Activated CD8-positive, alpha-beta memory T cell treated with anti-CD3 and anti-CD28 coated beads, Interleukin-2, amount 50 U/mL, for 1 hour (primary cell): ENCODE results near the gene EEF1AKMT4.
A peak's percentile ranks its signal among the peaks of the same experiment; 100 is the strongest.

Source experiments
- DNase-seq: peaks from one replicate; pipeline ENCODE4 v3.0.0-alpha.2; 2020; ENCODE audit errors: extremely low read depth

EEF1AKMT4 gene

GRCh38 chr3:184298759-184299487 is 49.5 kb downstream of the EEF1AKMT4 start, which contains the start of gene PSMD2:
TSS of gene PSMD2 (plus strand) at chr3:184299241. CDS start at chr3:184299267, 26 bp downstream.
- DNase-seq, result peak; percentile 92

GRCh38 chr3:184299488-184300377 is 50.3 kb downstream of the EEF1AKMT4 start:
- no peak for DNase-seq

GRCh38 chr3:184300378-184300720 is 50.9 kb downstream of the EEF1AKMT4 start:
- DNase-seq, result no peak

GRCh38 chr3:184305577-184305976 is 56.1 kb downstream of the EEF1AKMT4 start:
- DNase-seq, result no peak

- no peak for DNase-seq
Measured at GRCh38 chr3:184306341-184306972, 57.0 kb downstream of the EEF1AKMT4 start.

GRCh38 chr3:184307915-184308314 is 58.4 kb downstream of the EEF1AKMT4 start:
- no peak for DNase-seq
